H9 (cell line): ENCODE results near the gene MSI2. TPM values are rescaled to one million over a fixed set of nuclear protein-coding genes. Genes with fewer than 3 reads are reported as not detected.

ENCODE experiments used
- DNase-seq: peaks from one replicate; pipeline ENCODE4 v3.0.0-alpha.2; 2017
- H2AFZ ChIP-seq: one replicate; pipeline ENCODE4 v1.6.1; 2013; ENCODE audit warnings: mild to moderate bottlenecking, low read length, control low read depth, moderate library complexity
- H2AK5ac ChIP-seq: 2 replicates; pipeline ENCODE4 v1.6.1; 2013; ENCODE audit warnings: low read length, control low read depth, mixed read lengths; ENCODE audit not compliant: insufficient read length
- H2BK120ac ChIP-seq: one replicate; pipeline ENCODE4 v1.6.1; 2013; ENCODE audit warnings: low read depth, mild to moderate bottlenecking, low read length, control low read depth, inconsistent platforms; ENCODE audit not compliant: poor library complexity, severe bottlenecking
- H2BK12ac ChIP-seq: 2 replicates; pipeline ENCODE4 v1.6.1; 2013; ENCODE audit warnings: low read length, control low read depth, mixed read lengths, low read depth; ENCODE audit not compliant: insufficient read length
- H2BK15ac ChIP-seq: 2 replicates; pipeline ENCODE4 v1.6.1; 2013; ENCODE audit warnings: low read depth, low read length, control low read depth
- H2BK20ac ChIP-seq: one replicate; pipeline ENCODE4 v1.6.1; 2013; ENCODE audit warnings: low read depth, mild to moderate bottlenecking, low read length, control low read depth, inconsistent platforms; ENCODE audit not compliant: poor library complexity, severe bottlenecking
- H2BK5ac ChIP-seq: 2 replicates; pipeline ENCODE4 v1.6.1; 2013; ENCODE audit warnings: low read length, control low read depth, mixed read lengths; ENCODE audit not compliant: insufficient read length
- H3K14ac ChIP-seq: 2 replicates; pipeline ENCODE4 v1.6.1; 2013; ENCODE audit warnings: low read length, control low read depth; ENCODE audit not compliant: insufficient read depth
- H3K18ac ChIP-seq: 2 replicates; pipeline ENCODE4 v1.6.1; 2013; ENCODE audit warnings: low read depth, mild to moderate bottlenecking, mixed read lengths, low read length, control low read depth; ENCODE audit not compliant: insufficient read length
- H3K23ac ChIP-seq: 2 replicates; pipeline ENCODE4 v1.6.1; 2013; ENCODE audit warnings: low read length, control low read depth, mixed read lengths, low read depth; ENCODE audit not compliant: insufficient read length
- H3K23me2 ChIP-seq: 2 replicates; pipeline ENCODE4 v1.6.1; 2013; ENCODE audit warnings: low read depth, mild to moderate bottlenecking, mixed read lengths, low read length, control low read depth; ENCODE audit not compliant: insufficient read length, poor library complexity, severe bottlenecking
- H3K27ac ChIP-seq: 2 replicates; pipeline ENCODE4 v1.5.1; 2013; ENCODE audit warnings: low read length, control low read depth, mixed read lengths, low read depth; ENCODE audit not compliant: insufficient read length
- H3K27me3 ChIP-seq: 2 replicates; pipeline ENCODE4 v1.6.1; 2013; ENCODE audit warnings: low read length, control low read depth, inconsistent platforms; ENCODE audit not compliant: insufficient read depth
- H3K4ac ChIP-seq: 2 replicates; pipeline ENCODE4 v1.6.1; 2013; ENCODE audit warnings: low read depth, mild to moderate bottlenecking, control low read depth, inconsistent platforms, low read length, moderate library complexity
- H3K4me1 ChIP-seq: 2 replicates; pipeline ENCODE4 v1.6.1; 2013; ENCODE audit warnings: low read length, control low read depth, inconsistent platforms; ENCODE audit not compliant: insufficient read depth
- H3K4me2 ChIP-seq: 2 replicates; pipeline ENCODE4 v1.6.1; 2013; ENCODE audit warnings: low read length, control low read depth, mixed read lengths; ENCODE audit not compliant: insufficient read length, insufficient read depth
- H3K56ac ChIP-seq: 2 replicates; pipeline ENCODE4 v1.6.1; 2013; ENCODE audit warnings: low read depth, mild to moderate bottlenecking, mixed read lengths, low read length, control low read depth; ENCODE audit not compliant: insufficient read length
- H3K79me1 ChIP-seq: 2 replicates; pipeline ENCODE4 v1.6.1; 2013; ENCODE audit warnings: low read depth, mild to moderate bottlenecking, moderate library complexity, low read length, control low read depth, inconsistent platforms; ENCODE audit not compliant: insufficient read depth, poor library complexity, severe bottlenecking
- H3K79me2 ChIP-seq: 2 replicates; pipeline ENCODE4 v1.6.1; 2013; ENCODE audit warnings: low read length, control low read depth, inconsistent platforms; ENCODE audit not compliant: insufficient read depth
- H3K9ac ChIP-seq: 2 replicates; pipeline ENCODE4 v1.6.1; 2013; ENCODE audit warnings: low read length, control low read depth, mixed read lengths; ENCODE audit not compliant: insufficient read length; ENCODE audit errors: extremely low read depth
- H3K9me3 ChIP-seq: one replicate; pipeline ENCODE4 v1.6.1; 2013; ENCODE audit warnings: low read depth, low read length, inconsistent platforms; ENCODE audit not compliant: control insufficient read depth
- H3T11ph ChIP-seq: one replicate; pipeline ENCODE4 v1.6.1; 2013; ENCODE audit warnings: mild to moderate bottlenecking, low read length, control low read depth, inconsistent platforms
- H4K20me1 ChIP-seq: one replicate; pipeline ENCODE4 v1.6.1; 2013; ENCODE audit not compliant: control insufficient read depth, insufficient read length, insufficient read depth
- H4K5ac ChIP-seq: 2 replicates; pipeline ENCODE4 v1.6.1; 2013; ENCODE audit warnings: low read depth, mild to moderate bottlenecking, mixed read lengths, low read length, control low read depth; ENCODE audit not compliant: insufficient read length
- H4K8ac ChIP-seq: replicated peaks from 2 replicates; pipeline ENCODE4 v1.6.1; 2013; ENCODE audit warnings: low read length, control low read depth, mixed read lengths, low read depth; ENCODE audit not compliant: insufficient read length
- H4K91ac ChIP-seq: 2 replicates; pipeline ENCODE4 v1.6.1; 2013; ENCODE audit warnings: low read depth, mild to moderate bottlenecking, moderate library complexity, mixed read lengths, low read length, control low read depth; ENCODE audit not compliant: insufficient read length
- H3K27ac Mint-ChIP-seq, 3 experiments: 2 replicates in 2 of 3; 3 replicates in 1 of 3; pipeline ENCODE4 v1.8.0; 2020 to 2021; ENCODE audit warnings: mixed read lengths in 3 of 3, mild to moderate bottlenecking in 1 of 3, moderate library complexity in 1 of 3
- H3K27me3 Mint-ChIP-seq: 2 replicates; pipeline ENCODE4 v1.8.0; 2021; ENCODE audit warnings: low read depth, mild to moderate bottlenecking, moderate library complexity, mixed read lengths
- H3K36me3 Mint-ChIP-seq, 3 experiments: 2 replicates in 2 of 3; 3 replicates in 1 of 3; pipeline ENCODE4 v1.8.0; 2020 to 2021; ENCODE audit warnings: low read depth in 3 of 3, mixed read lengths in 3 of 3; ENCODE audit not compliant: insufficient read depth in 1 of 3
- H3K4me1 Mint-ChIP-seq, 2 experiments: 2 replicates each; pipeline ENCODE4 v1.8.0; 2020; ENCODE audit warnings: mixed read lengths in 2 of 2
- H3K4me3 Mint-ChIP-seq, 2 experiments: 2 replicates in 1 of 2; 3 replicates in 1 of 2; pipeline ENCODE4 v1.8.0; 2020 to 2021; ENCODE audit warnings: mild to moderate bottlenecking in 2 of 2, mixed read lengths in 2 of 2, moderate library complexity in 1 of 2
- H3K9me3 Mint-ChIP-seq, 2 experiments: 2 replicates in 1 of 2; 3 replicates in 1 of 2; pipeline ENCODE4 v1.8.0; 2020; ENCODE audit warnings: mild to moderate bottlenecking in 2 of 2, mixed read lengths in 2 of 2, moderate library complexity in 1 of 2
- WGBS: extraction: QIAGEN DNeasy Blood & Tissue Kit; methylation state at CpG from one replicate; pipeline ENCODE4 v1.1.7; 2013; ENCODE audit warnings: missing lambda C conversion rate, low lambda C conversion rate, mixed read lengths; ENCODE audit not compliant: insufficient read length; ENCODE audit errors: extremely low coverage; 5-methylcytosine and 5-hydroxymethylcytosine counted together
- total RNA-seq: library from RNA; stranded (reverse); gene quantifications from 2 replicates; pipeline ENCODE4 v1.2.1, GENCODE V29; 2021
- TF ChIP-seq, protein P1 (sequence below): fragments of 200-600 bp; sonication (generic); conservative IDR thresholded peaks from 3 replicates; pipeline ENCODE4 v1.8.0; 2021; ENCODE audit warnings: antibody characterized with exemption, mild to moderate bottlenecking

The MSI2 gene
- total RNA-seq, 1 experiment from 2014 or later: 98.5 TPM

DNA sequence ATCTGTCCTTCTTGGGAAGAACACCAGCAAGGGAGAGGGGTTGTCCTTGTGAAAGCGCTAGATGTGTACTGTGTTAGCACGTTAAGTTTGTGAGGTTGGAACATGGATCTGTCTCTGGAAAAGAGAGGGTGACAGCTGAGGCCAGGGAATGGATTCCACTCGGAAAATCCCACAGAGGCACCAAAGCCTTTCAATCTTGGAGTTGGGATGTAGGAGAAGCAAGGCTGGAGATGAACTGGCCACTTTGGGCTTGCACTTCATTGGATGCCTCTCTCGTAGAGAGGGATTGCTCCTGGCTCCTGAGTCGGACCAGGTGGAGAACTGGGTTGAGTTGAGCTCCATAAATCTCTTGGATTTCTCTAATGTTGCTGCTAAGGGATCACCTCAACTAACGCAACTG, 421.5 kb downstream of the MSI2 start:
- Histone ChIP-seq H3K4ac (no peak overlapping the region), H3K4me1 (no peaks in the 10 kb centered on the region), H2BK120ac (no peak overlapping the region), H3K9me3 (no peaks in the 10 kb centered on the region), H2BK20ac (no peak overlapping the region), H4K20me1 (no peaks in the 10 kb centered on the region), H3K27me3 (no peaks in the 10 kb centered on the region), H3K23ac (no peak overlapping the region), H3K79me1 (no peaks in the 10 kb centered on the region), H3K27ac (no peak overlapping the region), H3K23me2 (no peaks in the 10 kb centered on the region), H2BK15ac (no peak overlapping the region), H4K5ac (no peak overlapping the region), H3K79me2 (no peaks in the 10 kb centered on the region), H3K18ac (no peak overlapping the region), H2AK5ac (no peak overlapping the region), H4K91ac (no peak overlapping the region), H2BK5ac (no peak overlapping the region), H3K4me2 (no peak overlapping the region), H3T11ph (no peak overlapping the region), H2AFZ (no peak overlapping the region), H4K8ac (no peak overlapping the region), H3K14ac (no peak overlapping the region), H3K9ac (no peak overlapping the region), H2BK12ac (no peak overlapping the region), H3K56ac (no peak overlapping the region)
- H3K36me3 Mint-ChIP-seq: peaks cover 0 to 15% (median 14%) of the 10 kb centered on the region in 3 experiments; a peak in 4 of 7 replicates
- H3K27ac Mint-ChIP-seq: no peak overlapping the region
- H3K27me3 Mint-ChIP-seq: no peaks in the 10 kb centered on the region
- TF ChIP-seq, protein P1, sequence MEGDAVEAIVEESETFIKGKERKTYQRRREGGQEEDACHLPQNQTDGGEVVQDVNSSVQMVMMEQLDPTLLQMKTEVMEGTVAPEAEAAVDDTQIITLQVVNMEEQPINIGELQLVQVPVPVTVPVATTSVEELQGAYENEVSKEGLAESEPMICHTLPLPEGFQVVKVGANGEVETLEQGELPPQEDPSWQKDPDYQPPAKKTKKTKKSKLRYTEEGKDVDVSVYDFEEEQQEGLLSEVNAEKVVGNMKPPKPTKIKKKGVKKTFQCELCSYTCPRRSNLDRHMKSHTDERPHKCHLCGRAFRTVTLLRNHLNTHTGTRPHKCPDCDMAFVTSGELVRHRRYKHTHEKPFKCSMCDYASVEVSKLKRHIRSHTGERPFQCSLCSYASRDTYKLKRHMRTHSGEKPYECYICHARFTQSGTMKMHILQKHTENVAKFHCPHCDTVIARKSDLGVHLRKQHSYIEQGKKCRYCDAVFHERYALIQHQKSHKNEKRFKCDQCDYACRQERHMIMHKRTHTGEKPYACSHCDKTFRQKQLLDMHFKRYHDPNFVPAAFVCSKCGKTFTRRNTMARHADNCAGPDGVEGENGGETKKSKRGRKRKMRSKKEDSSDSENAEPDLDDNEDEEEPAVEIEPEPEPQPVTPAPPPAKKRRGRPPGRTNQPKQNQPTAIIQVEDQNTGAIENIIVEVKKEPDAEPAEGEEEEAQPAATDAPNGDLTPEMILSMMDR: no peak
- H3K4me1 Mint-ChIP-seq: peaks cover 3 to 19% of the 10 kb centered on the region in 2 experiments; a peak in 3 of 4 replicates
- DNase-seq: peak; percentile 13
- WGBS: no CpG with 5 or more reads among the region's 6 CpGs
- no peaks in the 10 kb centered on the region for H3K9me3 Mint-ChIP-seq
- no peak overlapping the region for H3K4me3 Mint-ChIP-seq
